OCI-LY3 (cell line): Measurements from ENCODE around the gene UNKL.

ENCODE experiments used
- CTCF ChIP-seq: fragments of 200-600, 300-600 bp; sonication (generic); IDR thresholded peaks from 2 replicates; pipeline ENCODE4 v1.5.1; 2014; ENCODE audit warnings: antibody characterized with exemption, low read length, low read depth
- EZH2phosphoT487 ChIP-seq: fragments of 200-600 bp; shearing (Covaris generic); IDR thresholded peaks from 2 replicates; pipeline ENCODE4 v1.6.1; 2018; ENCODE audit warnings: antibody characterized with exemption, mixed run types, low read depth

DNA sequence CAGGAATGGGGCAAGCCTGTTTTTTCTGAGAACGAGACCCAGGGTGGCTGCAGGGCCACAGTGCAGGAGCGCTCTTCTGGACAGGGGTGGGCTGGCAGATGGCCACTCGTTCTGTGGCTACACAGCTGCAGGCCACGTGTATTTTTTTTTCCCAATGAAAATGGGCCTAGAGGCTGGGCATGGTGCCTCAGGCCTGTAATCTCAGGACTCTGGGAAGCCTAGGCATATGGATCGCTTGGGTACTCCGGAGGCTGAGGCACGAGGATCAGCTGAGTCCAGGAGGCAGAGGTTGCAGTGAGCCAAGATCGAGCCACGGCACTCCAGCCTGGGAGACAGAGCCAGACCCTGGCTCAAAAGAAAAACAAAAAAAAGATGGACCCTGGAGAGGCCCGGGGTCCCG is 6.8 kb downstream of the UNKL start:
- TF ChIP-seq CTCF (no peak), EZH2phosphoT487 (no peak)
